Astrocyte (in vitro differentiated cells and primary cell): ENCODE results near the gene TCERG1. TPM values are rescaled to one million over a fixed set of nuclear protein-coding genes. Genes with fewer than 3 reads are reported as not detected.
A peak's percentile ranks its signal among the peaks of the same experiment; 100 is the strongest.

Experiments
- DNase-seq: peaks from one replicate; pipeline ENCODE4 v3.0.0-alpha.2; 2010; ENCODE audit warnings: low read depth
- FAIRE-seq: peaks from 2 replicates; lab custom pipeline; 2011; peaks lifted over from hg19 to GRCh38; lab: Jason Lieb, UNC
- H2AFZ ChIP-seq: 2 replicates; pipeline ENCODE4 v1.6.0; 2012; ENCODE audit warnings: low read depth, low read length, inconsistent platforms
- H3K27ac ChIP-seq: 2 replicates; pipeline ENCODE4 v1.5.1; 2011; ENCODE audit warnings: low read depth, low read length, inconsistent platforms
- H3K27me3 ChIP-seq: 2 replicates; pipeline ENCODE4 v1.6.0; 2011; ENCODE audit warnings: low read length, inconsistent platforms; ENCODE audit not compliant: insufficient read depth
- H3K36me3 ChIP-seq: 2 replicates; pipeline ENCODE4 v1.5.1; 2011; ENCODE audit warnings: low read length, inconsistent platforms; ENCODE audit not compliant: insufficient read depth
- H3K4me1 ChIP-seq: 2 replicates; pipeline ENCODE4 v1.5.1; 2011; ENCODE audit warnings: low read length, inconsistent platforms; ENCODE audit not compliant: insufficient read depth
- H3K4me2 ChIP-seq: 2 replicates; pipeline ENCODE4 v1.6.0; 2012; ENCODE audit warnings: low read length, inconsistent platforms
- H3K4me3 ChIP-seq: 2 replicates; pipeline ENCODE4 v1.5.1; 2011; ENCODE audit warnings: low read depth, mild to moderate bottlenecking, low read length, inconsistent platforms; ENCODE audit not compliant: insufficient read depth
- H3K79me2 ChIP-seq: 2 replicates; pipeline ENCODE4 v1.6.0; 2012; ENCODE audit warnings: mild to moderate bottlenecking, low read length, inconsistent platforms; ENCODE audit not compliant: insufficient read depth
- H3K9ac ChIP-seq: 2 replicates; pipeline ENCODE4 v1.6.0; 2012; ENCODE audit warnings: mild to moderate bottlenecking, low read length, inconsistent platforms
- H3K9me3 ChIP-seq: 2 replicates; pipeline ENCODE4 v1.5.1; 2012; ENCODE audit warnings: low read depth, mild to moderate bottlenecking, low read length, inconsistent platforms; ENCODE audit not compliant: insufficient read depth
- H4K20me1 ChIP-seq: 2 replicates; pipeline ENCODE4 v1.6.0; 2012; ENCODE audit warnings: low read length, inconsistent platforms; ENCODE audit not compliant: insufficient read depth
- H3K27ac Mint-ChIP-seq: one replicate; pipeline ENCODE4 v1.8.0; 2021; ENCODE audit warnings: mild to moderate bottlenecking, mixed read lengths; ENCODE audit not compliant: unreplicated experiment
- H3K27me3 Mint-ChIP-seq: one replicate; pipeline ENCODE4 v1.8.0; 2021; ENCODE audit warnings: low read depth, mixed read lengths; ENCODE audit not compliant: unreplicated experiment
- H3K36me3 Mint-ChIP-seq: one replicate; pipeline ENCODE4 v1.8.0; 2021; ENCODE audit warnings: low read depth, mixed read lengths; ENCODE audit not compliant: unreplicated experiment
- H3K4me1 Mint-ChIP-seq: one replicate; pipeline ENCODE4 v1.8.0; 2021; ENCODE audit warnings: low read depth, mixed read lengths; ENCODE audit not compliant: unreplicated experiment
- H3K4me3 Mint-ChIP-seq: one replicate; pipeline ENCODE4 v1.8.0; 2021; ENCODE audit warnings: mild to moderate bottlenecking, moderate library complexity, mixed read lengths; ENCODE audit not compliant: unreplicated experiment
- H3K9me3 Mint-ChIP-seq: one replicate; pipeline ENCODE4 v1.8.0; 2021; ENCODE audit warnings: mild to moderate bottlenecking, mixed read lengths; ENCODE audit not compliant: unreplicated experiment
- EZH2 ChIP-seq: IDR thresholded peaks from 2 replicates; pipeline ENCODE4 v1.6.1; 2012; ENCODE audit warnings: mild to moderate bottlenecking, low read length, inconsistent platforms; ENCODE audit not compliant: insufficient read depth
- total RNA-seq: library from RNA; stranded (reverse); gene quantifications from 2 replicates; pipeline ENCODE4 v1.2.1, GENCODE V29; 2021
- TF ChIP-seq, protein P1 (sequence below): IDR thresholded peaks from 2 replicates; pipeline ENCODE4 v1.5.1; 2011; ENCODE audit warnings: low read depth, mild to moderate bottlenecking, inconsistent platforms, low read length, moderate library complexity; ENCODE audit not compliant: insufficient read depth

TCERG1 gene
- total RNA-seq, 1 donor from 2014 or later: 66.0 TPM

DNA sequence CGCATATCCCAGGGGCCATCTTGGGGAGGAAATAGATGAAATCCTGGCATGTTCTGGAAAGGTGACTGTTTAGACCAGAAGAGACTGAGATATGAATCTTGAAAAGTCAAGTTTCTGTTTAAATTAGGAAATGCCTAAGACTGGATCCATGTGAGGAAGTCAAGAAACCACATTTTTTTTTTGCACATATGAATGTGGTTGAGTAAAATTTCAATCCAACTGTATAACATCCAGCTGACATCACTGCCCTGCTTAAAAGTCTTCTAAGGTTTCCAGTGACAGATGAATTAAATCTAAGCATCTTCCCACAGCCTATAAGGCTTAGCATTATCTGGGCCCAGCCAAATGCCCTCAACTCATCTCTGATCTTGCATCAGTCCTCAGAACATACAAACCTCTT lies 47.7 kb upstream of the TCERG1 start:
- no peak overlapping the region for H3K9ac ChIP-seq
- no peaks in the 10 kb centered on the region for H3K4me1 ChIP-seq
- H3K27ac ChIP-seq: no peak overlapping the region
- H3K36me3 ChIP-seq: no peaks in the 10 kb centered on the region
- DNase-seq (peak; percentile 44), FAIRE-seq (no peak)
- H3K27ac Mint-ChIP-seq: peak overlapping the region; percentile 8
- H3K4me2 ChIP-seq: no peak overlapping the region
- H4K20me1 ChIP-seq: no peaks in the 10 kb centered on the region
- peaks cover 5% of the 10 kb centered on the region for H3K4me1 Mint-ChIP-seq
- TF ChIP-seq, protein P1, sequence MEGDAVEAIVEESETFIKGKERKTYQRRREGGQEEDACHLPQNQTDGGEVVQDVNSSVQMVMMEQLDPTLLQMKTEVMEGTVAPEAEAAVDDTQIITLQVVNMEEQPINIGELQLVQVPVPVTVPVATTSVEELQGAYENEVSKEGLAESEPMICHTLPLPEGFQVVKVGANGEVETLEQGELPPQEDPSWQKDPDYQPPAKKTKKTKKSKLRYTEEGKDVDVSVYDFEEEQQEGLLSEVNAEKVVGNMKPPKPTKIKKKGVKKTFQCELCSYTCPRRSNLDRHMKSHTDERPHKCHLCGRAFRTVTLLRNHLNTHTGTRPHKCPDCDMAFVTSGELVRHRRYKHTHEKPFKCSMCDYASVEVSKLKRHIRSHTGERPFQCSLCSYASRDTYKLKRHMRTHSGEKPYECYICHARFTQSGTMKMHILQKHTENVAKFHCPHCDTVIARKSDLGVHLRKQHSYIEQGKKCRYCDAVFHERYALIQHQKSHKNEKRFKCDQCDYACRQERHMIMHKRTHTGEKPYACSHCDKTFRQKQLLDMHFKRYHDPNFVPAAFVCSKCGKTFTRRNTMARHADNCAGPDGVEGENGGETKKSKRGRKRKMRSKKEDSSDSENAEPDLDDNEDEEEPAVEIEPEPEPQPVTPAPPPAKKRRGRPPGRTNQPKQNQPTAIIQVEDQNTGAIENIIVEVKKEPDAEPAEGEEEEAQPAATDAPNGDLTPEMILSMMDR: no peak
- no peak for TF ChIP-seq EZH2
- no peaks in the 10 kb centered on the region for H3K36me3 Mint-ChIP-seq
- H3K4me3 ChIP-seq: no peak overlapping the region
- H3K27me3 ChIP-seq: peaks cover 14% of the 10 kb centered on the region
- no peaks in the 10 kb centered on the region for H3K9me3 ChIP-seq
- peaks cover 2% of the 10 kb centered on the region for H3K9me3 Mint-ChIP-seq
- no peak overlapping the region for H2AFZ ChIP-seq
- peaks cover 45% of the 10 kb centered on the region for H3K27me3 Mint-ChIP-seq
- H3K79me2 ChIP-seq: no peaks in the 10 kb centered on the region
- H3K4me3 Mint-ChIP-seq: no peak overlapping the region

DNA sequence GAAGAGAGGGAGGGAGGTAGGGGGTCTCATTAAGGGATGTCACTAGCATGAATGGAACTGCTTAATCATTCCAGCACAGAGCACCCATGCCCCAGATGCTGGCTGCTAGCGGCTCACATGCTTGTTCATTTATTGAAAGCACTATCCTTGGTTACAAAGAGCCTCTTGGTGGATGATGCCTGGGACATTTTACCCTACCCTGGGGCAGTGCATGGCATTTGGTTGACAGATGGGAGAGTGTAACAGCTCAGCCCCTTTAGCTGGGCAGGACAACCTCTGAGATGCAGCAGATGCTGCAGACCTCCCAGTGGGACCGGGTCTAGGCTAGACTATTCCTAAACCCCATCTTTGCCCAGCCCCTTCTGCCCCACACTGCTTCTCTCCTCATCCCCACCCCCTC lies 46.9 kb upstream of the TCERG1 start:
- Histone ChIP-seq H3K9ac (no peak overlapping the region), H4K20me1 (no peaks in the 10 kb centered on the region), H3K79me2 (no peaks in the 10 kb centered on the region), H3K4me1 (no peaks in the 10 kb centered on the region), H2AFZ (no peak overlapping the region), H3K9me3 (no peaks in the 10 kb centered on the region), H3K4me3 (no peak overlapping the region), H3K36me3 (no peaks in the 10 kb centered on the region), H3K27me3 (peaks cover 14% of the 10 kb centered on the region), H3K27ac (no peak overlapping the region), H3K4me2 (no peak overlapping the region)
- FAIRE-seq (no peak), DNase-seq (no peak)
- H3K27ac Mint-ChIP-seq: no peak overlapping the region
- H3K9me3 Mint-ChIP-seq: peaks cover 2% of the 10 kb centered on the region
- no peak overlapping the region for H3K4me3 Mint-ChIP-seq
- peaks cover 48% of the 10 kb centered on the region for H3K27me3 Mint-ChIP-seq
- TF ChIP-seq, protein P1: no peak
- H3K4me1 Mint-ChIP-seq: peaks cover 5% of the 10 kb centered on the region
- H3K36me3 Mint-ChIP-seq: no peaks in the 10 kb centered on the region

DNA sequence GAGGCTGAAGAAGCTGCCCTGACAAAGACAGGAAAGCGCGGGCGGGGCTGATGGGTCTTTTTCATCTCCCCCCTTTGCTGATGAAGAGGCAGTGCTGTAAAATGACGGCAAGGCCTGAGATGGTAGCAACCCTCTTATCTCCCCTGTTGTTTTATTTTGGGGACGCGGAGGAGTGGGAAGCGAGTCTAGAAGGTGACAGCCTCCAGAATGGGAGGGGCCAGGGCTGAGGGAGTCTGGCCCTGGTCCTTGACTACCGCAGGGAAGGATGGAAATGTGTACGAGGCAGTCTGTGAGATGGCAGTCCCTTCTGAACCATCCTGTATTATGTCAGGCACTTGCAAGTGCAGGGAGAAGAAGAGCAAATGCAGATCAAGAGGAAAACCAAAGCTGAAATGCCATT lies 46.1 kb upstream of the TCERG1 start:
- Histone ChIP-seq H3K36me3 (no peaks in the 10 kb centered on the region), H4K20me1 (no peaks in the 10 kb centered on the region), H3K27me3 (peaks cover 14% of the 10 kb centered on the region), H3K9ac (no peak overlapping the region), H3K27ac (no peak overlapping the region), H3K4me1 (no peaks in the 10 kb centered on the region), H2AFZ (no peak overlapping the region), H3K9me3 (no peaks in the 10 kb centered on the region), H3K4me2 (no peak overlapping the region), H3K79me2 (no peaks in the 10 kb centered on the region), H3K4me3 (no peak overlapping the region)
- Mint-ChIP-seq H3K36me3 (no peaks in the 10 kb centered on the region), H3K27me3 (peaks cover 54% of the 10 kb centered on the region), H3K4me3 (no peak overlapping the region), H3K9me3 (peaks cover 2% of the 10 kb centered on the region), H3K4me1 (peaks cover 5% of the 10 kb centered on the region), H3K27ac (no peak overlapping the region)
- DNase-seq (no peak), FAIRE-seq (no peak)
- TF ChIP-seq EZH2: no peak
- TF ChIP-seq, protein P1: no peak
